Loucy (cell line): ENCODE data around the gene EPHA2.
A peak's percentile ranks its signal among the peaks of the same experiment; 100 is the strongest.

Experiments
- H2AFZ ChIP-seq: fragments of 200-600 bp; sonication (generic); 2 replicates; pipeline ENCODE4 v1.6.0; 2016; ENCODE audit warnings: antibody characterized with exemption, mild to moderate bottlenecking, low read length, moderate library complexity
- H3F3A ChIP-seq: fragments of 200-600 bp; 2 replicates; pipeline ENCODE4 v1.6.0; 2016; ENCODE audit warnings: antibody characterized with exemption, low read depth, mild to moderate bottlenecking
- H3K27me3 ChIP-seq: fragments of 200-600 bp; sonication (generic); 2 replicates; pipeline ENCODE4 v1.6.1; 2014; ENCODE audit warnings: low read length, mild to moderate bottlenecking; ENCODE audit not compliant: insufficient read depth, poor library complexity, severe bottlenecking
- H3K36me3 ChIP-seq: fragments of 200-600 bp; sonication (generic); 2 replicates; pipeline ENCODE4 v1.6.1; 2016; ENCODE audit warnings: low read length; ENCODE audit not compliant: insufficient read depth
- H3K4me1 ChIP-seq: fragments of 200-600 bp; sonication (generic); 2 replicates; pipeline ENCODE4 v1.5.1; 2014; ENCODE audit warnings: low read length, mild to moderate bottlenecking; ENCODE audit not compliant: insufficient read depth, poor library complexity, severe bottlenecking
- H3K4me2 ChIP-seq: fragments of 200-600 bp; sonication (generic); 2 replicates; pipeline ENCODE4 v1.6.0; 2014; ENCODE audit warnings: antibody characterized with exemption, low read length, low read depth, mild to moderate bottlenecking; ENCODE audit not compliant: poor library complexity, severe bottlenecking
- H3K4me3 ChIP-seq: fragments of 200-600 bp; sonication (generic); 2 replicates; pipeline ENCODE4 v1.5.1; 2014; ENCODE audit warnings: low read length, mild to moderate bottlenecking, mixed read lengths; ENCODE audit not compliant: poor library complexity, severe bottlenecking
- H3K79me2 ChIP-seq: fragments of 200-600 bp; sonication (generic); 2 replicates; pipeline ENCODE4 v1.6.1; 2014; ENCODE audit warnings: low read length; ENCODE audit not compliant: insufficient read depth
- H3K9ac ChIP-seq: fragments of 200-600 bp; sonication (generic); 2 replicates; pipeline ENCODE4 v1.6.0; 2014; ENCODE audit warnings: mild to moderate bottlenecking, low read depth, low read length, moderate library complexity; ENCODE audit not compliant: poor library complexity, severe bottlenecking
- H3K9me2 ChIP-seq: fragments of 200-600 bp; sonication (generic); replicated peaks from 2 replicates; pipeline ENCODE4 v1.6.1; 2016; ENCODE audit warnings: low read depth, low read length, mixed read lengths
- H3K9me3 ChIP-seq: fragments of 200-600 bp; sonication (generic); 2 replicates; pipeline ENCODE4 v1.6.1; 2014; ENCODE audit warnings: mild to moderate bottlenecking, antibody characterized with exemption, low read length, low read depth; ENCODE audit not compliant: insufficient read depth
- H4K20me1 ChIP-seq: fragments of 200-600 bp; sonication (generic); 2 replicates; pipeline ENCODE4 v1.6.0; 2014; ENCODE audit warnings: antibody characterized with exemption, low read length, mild to moderate bottlenecking; ENCODE audit not compliant: insufficient read depth, poor library complexity, severe bottlenecking
- EZH2phosphoT487 ChIP-seq: fragments of 200-600 bp; IDR thresholded peaks from 2 replicates; pipeline ENCODE4 v1.6.1; 2018; ENCODE audit warnings: antibody characterized with exemption, mild to moderate bottlenecking, moderate library complexity, borderline replicate concordance
- TF ChIP-seq, protein P1 (sequence below): fragments of 200-600 bp; sonication (generic); conservative IDR thresholded peaks from 2 replicates; pipeline ENCODE4 v1.5.1; 2014; ENCODE audit warnings: mild to moderate bottlenecking, antibody characterized with exemption, low read length

The EPHA2 gene

DNA sequence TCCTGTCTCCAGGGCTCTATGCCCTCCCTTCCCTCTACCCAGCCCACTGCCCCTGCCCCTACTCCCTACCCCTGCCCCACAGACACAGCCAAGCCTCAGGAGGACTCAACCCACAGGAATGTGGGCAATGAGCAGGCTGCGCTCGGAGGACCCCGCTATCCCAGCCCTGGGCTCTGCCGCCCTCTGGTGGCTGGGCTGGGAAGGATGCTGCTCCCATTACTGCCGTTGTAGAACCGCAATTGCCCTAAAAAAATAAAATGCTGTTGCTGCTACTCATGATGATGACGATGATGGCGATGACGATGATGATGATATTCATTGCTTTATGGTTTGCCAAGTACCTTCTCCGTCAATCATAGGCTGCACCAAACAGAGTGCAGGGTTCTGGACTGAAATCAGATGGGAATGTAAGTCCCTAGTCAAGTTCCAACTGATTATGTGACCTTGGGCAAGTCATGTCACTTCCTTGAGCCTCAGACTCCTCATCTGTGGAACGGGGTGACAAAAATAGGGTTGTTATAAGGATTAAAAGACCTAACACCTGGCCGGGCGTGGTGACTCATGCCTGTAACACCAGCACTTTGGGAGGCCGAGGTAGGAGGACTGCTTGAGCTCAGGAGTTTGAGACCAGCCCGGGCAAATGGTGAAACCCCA is 32.0 kb upstream of the EPHA2 start:
- H4K20me1 ChIP-seq: no peaks in the 10 kb centered on the region
- H3K9ac ChIP-seq: no peak overlapping the region
- H3K9me2 ChIP-seq: no peaks in the 10 kb centered on the region
- no peaks in the 10 kb centered on the region for H3F3A ChIP-seq
- no peaks in the 10 kb centered on the region for H3K79me2 ChIP-seq
- TF ChIP-seq, protein P1, sequence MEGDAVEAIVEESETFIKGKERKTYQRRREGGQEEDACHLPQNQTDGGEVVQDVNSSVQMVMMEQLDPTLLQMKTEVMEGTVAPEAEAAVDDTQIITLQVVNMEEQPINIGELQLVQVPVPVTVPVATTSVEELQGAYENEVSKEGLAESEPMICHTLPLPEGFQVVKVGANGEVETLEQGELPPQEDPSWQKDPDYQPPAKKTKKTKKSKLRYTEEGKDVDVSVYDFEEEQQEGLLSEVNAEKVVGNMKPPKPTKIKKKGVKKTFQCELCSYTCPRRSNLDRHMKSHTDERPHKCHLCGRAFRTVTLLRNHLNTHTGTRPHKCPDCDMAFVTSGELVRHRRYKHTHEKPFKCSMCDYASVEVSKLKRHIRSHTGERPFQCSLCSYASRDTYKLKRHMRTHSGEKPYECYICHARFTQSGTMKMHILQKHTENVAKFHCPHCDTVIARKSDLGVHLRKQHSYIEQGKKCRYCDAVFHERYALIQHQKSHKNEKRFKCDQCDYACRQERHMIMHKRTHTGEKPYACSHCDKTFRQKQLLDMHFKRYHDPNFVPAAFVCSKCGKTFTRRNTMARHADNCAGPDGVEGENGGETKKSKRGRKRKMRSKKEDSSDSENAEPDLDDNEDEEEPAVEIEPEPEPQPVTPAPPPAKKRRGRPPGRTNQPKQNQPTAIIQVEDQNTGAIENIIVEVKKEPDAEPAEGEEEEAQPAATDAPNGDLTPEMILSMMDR: peak; percentile 98
- no peak for TF ChIP-seq EZH2phosphoT487
- H3K4me3 ChIP-seq: no peak overlapping the region
- no peak overlapping the region for H2AFZ ChIP-seq
- no peaks in the 10 kb centered on the region for H3K9me3 ChIP-seq
- H3K4me2 ChIP-seq: no peak overlapping the region
- no peaks in the 10 kb centered on the region for H3K4me1 ChIP-seq
- H3K27me3 ChIP-seq: no peaks in the 10 kb centered on the region
- H3K36me3 ChIP-seq: no peaks in the 10 kb centered on the region

GRCh38 chr1:16186655-16187235 is 30.9 kb upstream of the EPHA2 start:
- H3K9me2 ChIP-seq: no peaks in the 10 kb centered on the region
- H3K4me3 ChIP-seq: no peak overlapping the region
- no peak overlapping the region for H3K9ac ChIP-seq
- no peak overlapping the region for H2AFZ ChIP-seq
- no peaks in the 10 kb centered on the region for H3K4me1 ChIP-seq
- no peaks in the 10 kb centered on the region for H3K36me3 ChIP-seq
- H3F3A ChIP-seq: no peaks in the 10 kb centered on the region
- no peaks in the 10 kb centered on the region for H3K27me3 ChIP-seq
- no peaks in the 10 kb centered on the region for H4K20me1 ChIP-seq
- H3K79me2 ChIP-seq: no peaks in the 10 kb centered on the region
- no peak overlapping the region for H3K4me2 ChIP-seq
- TF ChIP-seq, protein P1: no peak
- TF ChIP-seq EZH2phosphoT487: no peak
- H3K9me3 ChIP-seq: no peaks in the 10 kb centered on the region

GRCh38 chr1:16184557-16185303 is 28.9 kb upstream of the EPHA2 start:
- Histone ChIP-seq H3K4me2 (no peak overlapping the region), H3K36me3 (no peaks in the 10 kb centered on the region), H3K79me2 (no peaks in the 10 kb centered on the region), H3K4me3 (no peak overlapping the region), H3K9me2 (no peaks in the 10 kb centered on the region), H3K9me3 (no peaks in the 10 kb centered on the region), H3K9ac (no peak overlapping the region), H3K4me1 (no peaks in the 10 kb centered on the region), H3F3A (no peaks in the 10 kb centered on the region), H2AFZ (no peak overlapping the region), H4K20me1 (no peaks in the 10 kb centered on the region), H3K27me3 (no peaks in the 10 kb centered on the region)
- no peak for TF ChIP-seq EZH2phosphoT487
- TF ChIP-seq, protein P1: no peak
